HG02852 (cell line): ENCODE measurements around the gene ZFAND3.

ENCODE experiments used
- ATAC-seq: cut with Tn5 transposase; IDR thresholded peaks from one replicate; pipeline ENCODE4 v1.9.1; 2021; ENCODE audit warnings: mild to moderate bottlenecking, moderate library complexity; ENCODE audit not compliant: unreplicated experiment

ZFAND3 gene

DNA sequence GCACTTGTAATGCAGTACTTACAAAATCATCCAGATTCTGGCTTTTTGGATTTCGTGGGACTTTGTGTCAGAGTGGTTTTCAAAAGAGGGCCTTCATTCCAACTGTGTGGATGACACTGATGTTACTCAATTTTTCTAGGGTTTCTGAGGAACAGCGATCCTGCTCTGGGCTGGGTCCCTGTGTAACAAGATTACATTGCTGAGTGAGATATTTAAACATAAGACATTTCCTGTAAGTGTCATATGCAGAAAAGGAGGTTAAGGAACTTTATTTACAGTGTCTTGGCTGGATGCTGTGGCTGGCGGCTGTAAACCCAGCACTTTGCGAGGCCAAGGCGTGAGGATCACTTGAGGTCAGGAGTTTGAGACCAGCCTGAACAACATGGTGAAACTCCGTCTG is 6.7 kb downstream of the ZFAND3 start:
- no peak for ATAC-seq

- no peak for ATAC-seq
These were observed 7.5 kb downstream of the ZFAND3 start for GRCh38 chr6:37826993-37827392.

DNA sequence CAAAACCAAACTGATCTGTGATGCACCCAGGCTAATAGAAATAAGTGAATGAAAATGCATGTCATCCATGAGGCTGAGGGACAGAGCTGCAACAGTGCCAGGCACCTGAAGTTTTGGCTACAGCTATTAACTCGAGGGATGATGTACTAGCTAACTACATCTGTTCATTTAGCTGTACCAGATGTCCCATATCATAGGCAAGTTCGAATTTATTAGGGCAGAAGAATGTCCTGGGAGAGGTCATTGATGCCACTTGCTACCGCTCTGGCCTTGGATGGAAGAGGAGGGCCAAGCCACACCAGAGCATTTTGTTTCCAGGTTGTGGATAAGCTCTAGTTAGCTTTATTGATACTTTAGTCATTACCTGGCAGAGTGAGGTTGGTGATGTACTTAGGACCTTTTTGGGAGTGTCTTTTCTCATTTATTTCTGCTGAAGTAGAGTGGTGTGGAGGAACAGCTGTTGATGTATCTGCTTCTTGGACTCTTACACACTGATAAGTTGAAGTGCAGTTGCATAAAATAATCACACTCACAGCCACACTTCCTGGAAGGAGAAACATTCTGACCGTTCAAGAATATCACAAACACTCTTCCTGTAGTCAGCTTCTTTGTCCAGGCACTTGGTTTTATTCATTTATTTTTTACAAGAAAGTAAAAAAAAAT is 8.2 kb downstream of the ZFAND3 start:
- no peak for ATAC-seq

GRCh38 chr6:37830225-37830624 is 10.7 kb downstream of the ZFAND3 start:
- ATAC-seq: no peak

DNA sequence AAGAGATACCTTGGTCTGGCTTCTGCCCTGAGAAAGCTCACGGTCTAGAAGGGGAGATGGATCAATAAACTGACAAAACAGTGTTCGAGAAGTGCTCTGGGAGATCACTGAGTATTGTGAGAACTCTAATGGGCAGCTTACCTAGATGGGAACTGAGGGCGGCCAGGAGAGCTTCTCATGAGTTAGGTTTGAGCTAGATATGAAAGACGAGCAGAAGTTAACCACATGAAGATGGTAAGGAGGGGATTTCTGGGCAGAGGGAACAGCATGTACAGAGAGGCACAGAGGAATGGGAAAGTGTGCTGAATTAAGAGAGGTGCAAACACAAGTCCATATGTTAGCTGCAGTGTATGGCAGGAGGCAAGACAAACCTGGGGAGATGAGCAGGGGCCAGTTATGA is 11.9 kb downstream of the ZFAND3 start:
- no peak for ATAC-seq

DNA sequence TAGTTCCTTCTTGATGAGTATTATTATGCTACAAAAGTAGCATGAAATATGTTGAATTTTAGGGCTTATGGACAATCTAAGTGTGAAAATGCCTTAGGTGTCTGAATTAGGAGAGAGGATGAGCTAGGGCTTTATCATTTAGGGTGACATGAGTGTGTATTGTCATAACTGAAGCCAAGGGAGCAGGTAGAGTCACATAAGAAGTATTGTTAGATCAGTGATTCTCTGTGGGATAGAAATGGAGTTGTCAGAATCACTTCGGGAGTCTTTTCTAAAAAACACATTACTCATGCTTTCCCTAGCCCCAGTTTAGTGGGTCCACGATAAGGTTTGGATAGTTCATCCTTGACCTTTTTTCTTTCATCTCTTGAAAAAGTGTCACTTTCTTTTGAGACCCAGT is 16.4 kb downstream of the ZFAND3 start:
- no peak for ATAC-seq

GRCh38 chr6:37838219-37838921 is 18.8 kb downstream of the ZFAND3 start:
- ATAC-seq: no peak

DNA sequence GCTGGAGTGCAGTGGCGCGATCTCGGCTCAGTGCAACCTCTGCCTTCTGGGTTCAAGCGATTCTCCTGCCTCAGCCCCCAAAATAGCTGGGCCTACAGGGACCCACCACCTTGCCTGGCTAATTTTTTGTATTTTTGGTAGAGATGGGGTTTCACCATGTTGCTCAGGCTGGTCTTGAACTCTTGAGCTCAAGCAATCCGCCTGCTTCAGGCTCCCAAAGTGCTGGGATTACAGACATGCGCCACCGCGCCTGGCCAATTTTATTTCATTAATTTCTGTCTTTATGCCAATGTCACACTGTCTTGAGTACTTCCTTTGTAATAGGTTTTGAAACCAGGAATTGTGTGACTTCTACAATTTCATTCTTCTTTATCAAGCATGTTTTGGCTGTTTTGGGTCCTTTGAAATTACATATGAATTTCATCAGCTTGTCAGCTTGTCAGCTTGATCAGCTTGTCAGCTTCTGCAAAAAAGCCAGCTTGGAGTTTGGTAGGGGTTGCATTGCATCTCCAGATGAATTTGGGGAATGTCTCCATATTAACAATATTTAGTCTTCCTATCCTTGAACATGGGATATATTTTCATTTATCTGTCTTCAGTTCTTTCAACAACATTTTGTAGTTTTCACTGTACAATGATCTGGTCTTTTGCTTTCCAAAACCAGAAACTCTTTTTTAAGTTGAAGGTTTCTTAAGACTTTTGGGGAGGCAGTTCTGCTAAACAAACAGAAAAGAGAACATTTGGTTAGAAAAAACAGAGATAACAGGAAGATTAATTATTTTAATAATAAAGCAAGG is 20.8 kb downstream of the ZFAND3 start:
- no peak for ATAC-seq

GRCh38 chr6:37840940-37841300 is 21.4 kb downstream of the ZFAND3 start:
- no peak for ATAC-seq

DNA sequence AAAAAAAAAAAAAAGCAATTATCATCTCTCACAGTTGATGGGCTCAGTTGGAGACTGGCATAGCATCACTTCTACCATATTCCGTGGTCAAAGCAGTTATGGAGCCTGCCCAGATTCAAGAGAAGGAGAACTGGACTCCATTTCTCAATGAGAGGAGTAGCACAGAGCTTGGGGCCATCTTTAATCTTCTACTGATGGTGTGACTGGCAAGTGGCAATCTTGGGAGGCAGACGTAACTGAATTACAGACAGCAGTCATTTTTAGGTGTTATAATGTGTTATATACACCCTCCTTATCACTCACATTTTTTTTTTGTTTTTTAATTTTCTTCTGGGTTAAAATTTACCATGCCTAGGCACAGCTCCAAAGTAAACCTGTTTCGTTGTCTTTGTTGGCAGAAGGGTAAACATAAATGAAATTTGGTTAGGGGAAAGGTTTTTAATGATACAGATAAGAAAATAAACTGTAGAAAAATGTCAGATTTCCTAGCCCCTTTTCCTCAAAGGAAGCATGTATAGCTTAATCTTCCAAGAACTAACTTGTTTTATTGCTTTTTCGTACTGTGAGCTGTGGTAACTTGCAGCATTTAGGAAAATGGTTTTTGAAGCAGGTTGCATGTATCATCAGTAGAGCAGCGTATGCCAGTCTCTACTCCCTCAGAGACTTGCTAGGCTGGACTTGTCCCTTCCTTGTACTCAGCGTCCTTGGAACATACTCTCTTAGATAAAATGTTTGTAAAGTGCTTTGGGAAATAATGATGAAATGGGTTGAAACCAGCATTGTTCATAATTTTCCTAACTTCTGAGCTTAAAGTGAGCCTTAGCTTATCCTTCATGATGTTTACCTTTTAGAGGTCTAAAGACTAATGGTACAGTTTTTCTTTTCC is 25.7 kb downstream of the ZFAND3 start:
- no peak for ATAC-seq

GRCh38 chr6:37845930-37846329 is 26.4 kb downstream of the ZFAND3 start:
- ATAC-seq: no peak

- ATAC-seq: no peak
These were observed 28.2 kb downstream of the ZFAND3 start for GRCh38 chr6:37847704-37848103.

GRCh38 chr6:37848371-37848770 is 28.8 kb downstream of the ZFAND3 start:
- no peak for ATAC-seq

DNA sequence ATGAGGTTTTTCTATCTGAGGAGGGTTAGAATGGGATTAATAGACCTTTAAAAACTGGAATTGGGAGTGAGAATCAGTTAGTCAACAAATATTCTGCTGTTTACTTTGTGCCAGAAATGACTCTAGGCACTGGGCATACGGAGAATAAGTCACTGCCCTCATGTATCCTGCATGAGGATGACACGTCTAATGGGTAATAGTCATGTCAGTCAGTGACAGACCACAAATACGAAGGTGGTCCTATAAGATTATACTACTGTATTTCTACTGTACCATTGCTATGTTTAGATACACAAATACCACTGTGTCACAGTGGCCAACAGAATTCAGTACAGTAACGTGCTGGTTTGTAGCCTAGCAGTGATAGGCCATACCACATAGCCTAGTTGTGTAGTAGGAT is 30.7 kb downstream of the ZFAND3 start:
- no peak for ATAC-seq

DNA sequence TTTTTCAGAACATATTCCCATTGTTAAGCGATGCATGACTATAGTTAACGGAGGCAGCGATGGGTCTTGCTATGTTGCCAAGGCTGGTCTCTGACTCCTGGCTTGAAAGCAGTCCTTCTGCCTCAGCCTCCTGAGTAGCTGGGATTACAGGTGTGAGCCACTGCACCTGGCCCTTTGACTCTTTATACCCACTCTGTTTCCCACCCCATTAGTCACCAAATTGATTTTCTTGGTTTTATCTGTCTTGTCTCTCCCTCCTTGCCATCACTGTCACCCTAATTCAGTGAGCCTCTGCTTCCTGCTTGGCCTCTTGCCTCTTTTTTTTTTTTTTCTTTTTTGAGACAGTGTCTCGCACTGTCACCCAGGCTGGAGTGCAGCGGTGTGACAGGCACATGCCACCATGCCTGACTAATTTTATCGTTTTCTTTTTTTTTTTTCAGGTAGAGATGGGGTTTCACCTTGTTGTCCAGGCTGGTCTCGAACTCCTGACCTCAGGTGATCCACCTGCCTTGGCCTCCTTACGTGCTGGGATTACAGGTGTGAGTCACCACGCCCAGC is 31.3 kb downstream of the ZFAND3 start:
- no peak for ATAC-seq

- ATAC-seq: no peak
These were observed 32.5 kb downstream of the ZFAND3 start for GRCh38 chr6:37851997-37852524.

- ATAC-seq: no peak
These were observed 36.8 kb downstream of the ZFAND3 start for GRCh38 chr6:37856285-37856684.

DNA sequence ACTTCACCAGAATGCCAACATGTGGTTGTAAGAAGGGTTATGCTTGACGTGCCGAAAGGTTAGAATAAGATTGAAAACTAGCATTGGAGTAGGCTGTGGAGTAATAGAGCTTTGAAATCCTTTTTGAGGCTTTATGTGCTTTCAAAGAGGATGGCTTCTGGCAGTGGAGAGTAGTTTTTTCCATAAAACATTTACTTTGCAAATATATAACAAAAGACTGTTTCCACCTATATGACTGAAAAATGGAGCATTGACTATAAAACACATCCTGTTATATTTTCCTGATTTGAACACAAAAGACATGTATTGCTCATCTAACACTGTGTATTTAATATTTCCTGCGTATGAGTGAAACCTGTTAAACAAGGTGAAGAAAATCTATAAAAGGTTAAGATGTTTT is 38.8 kb downstream of the ZFAND3 start:
- ATAC-seq: no peak

GRCh38 chr6:37860226-37860839 is 40.8 kb downstream of the ZFAND3 start:
- no peak for ATAC-seq

DNA sequence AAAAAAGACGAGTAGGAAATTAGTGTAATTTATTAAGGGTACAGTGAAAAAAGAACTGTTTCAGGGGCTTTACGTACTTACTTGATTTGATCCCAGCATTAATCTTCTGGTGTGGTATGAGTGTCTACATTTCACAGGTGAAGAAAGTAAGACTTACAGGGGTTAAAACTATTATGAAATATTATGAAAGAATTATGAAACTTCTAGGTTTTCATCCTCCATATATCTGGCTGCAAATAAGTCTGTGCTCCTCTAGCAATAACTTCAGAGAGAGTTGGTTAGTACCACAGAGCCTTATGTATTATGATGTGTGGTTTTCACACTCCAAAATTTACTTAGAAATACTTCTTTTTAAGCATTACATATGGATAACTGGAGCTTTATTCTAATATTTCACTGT is 41.9 kb downstream of the ZFAND3 start:
- no peak for ATAC-seq
